Erythroblast (primary cell): ENCODE data around the gene OR56A1.

Experiments used
- GATA1 ChIP-seq: IDR thresholded peaks from 2 replicates; pipeline ENCODE4 v1.6.1; 2011; ENCODE audit warnings: low read depth, mild to moderate bottlenecking, control low read depth, low read length, moderate library complexity
- POLR2A ChIP-seq: IDR thresholded peaks from 2 replicates; pipeline ENCODE4 v1.6.1; 2011; ENCODE audit warnings: mild to moderate bottlenecking, low read length

DNA sequence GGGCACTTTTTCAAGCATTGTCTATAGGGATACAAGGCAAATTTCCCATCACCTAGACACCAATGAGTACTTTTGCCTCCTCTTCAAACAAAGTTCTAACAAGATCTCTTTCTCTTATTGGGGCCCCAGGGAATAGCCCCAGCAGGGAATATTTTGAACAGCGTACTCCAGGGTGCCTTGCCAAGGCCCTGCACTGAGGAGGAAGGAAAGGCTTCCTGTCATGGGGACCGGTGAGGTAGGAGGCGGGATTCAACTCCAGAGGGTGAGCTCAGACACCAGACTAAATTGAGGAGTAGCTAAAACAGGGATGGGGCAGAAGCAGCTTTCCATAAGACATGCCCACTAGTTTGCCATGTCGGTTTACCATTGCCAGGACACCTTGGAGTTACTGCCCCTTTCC lies 48.9 kb upstream of the OR56A1 start:
- TF ChIP-seq POLR2A (no peak), GATA1 (no peak)
